Muscle layer of colon (tissue), 2 donors: Measurements from ENCODE around the gene SLC25A25.

Experiments used
- H3K27ac ChIP-seq: one replicate; pipeline ENCODE4 v1.7.0; 2013; ENCODE audit warnings: low read depth, mild to moderate bottlenecking, low read length, moderate library complexity
- H3K27me3 ChIP-seq, 2 donors: one replicate each; pipeline ENCODE4 v1.7.0; 2013; ENCODE audit warnings: low read length in 2 of 2, mild to moderate bottlenecking in 2 of 2; ENCODE audit not compliant: insufficient read depth in 2 of 2, control insufficient read depth in 1 of 2
- H3K36me3 ChIP-seq: one replicate; pipeline ENCODE4 v1.7.0; 2013; ENCODE audit warnings: mild to moderate bottlenecking, low read length; ENCODE audit not compliant: insufficient read depth
- H3K4me1 ChIP-seq: one replicate; pipeline ENCODE4 v1.7.0; 2013; ENCODE audit warnings: mild to moderate bottlenecking, low read length; ENCODE audit not compliant: insufficient read depth
- H3K4me3 ChIP-seq, 2 donors: one replicate each; pipeline ENCODE4 v1.7.0; 2013; ENCODE audit warnings: low read length in 2 of 2, low read depth in 1 of 2, mild to moderate bottlenecking in 1 of 2, moderate library complexity in 1 of 2
- H3K9ac ChIP-seq: one replicate; pipeline ENCODE4 v1.7.0; 2013; ENCODE audit warnings: low read length
- H3K9me3 ChIP-seq: one replicate; pipeline ENCODE4 v1.7.0; 2013; ENCODE audit warnings: mild to moderate bottlenecking, low read length
- donor health status: abdominal sarcoma.
- donor health status: Adenocarcinoma of cecum.

Gene SLC25A25

DNA sequence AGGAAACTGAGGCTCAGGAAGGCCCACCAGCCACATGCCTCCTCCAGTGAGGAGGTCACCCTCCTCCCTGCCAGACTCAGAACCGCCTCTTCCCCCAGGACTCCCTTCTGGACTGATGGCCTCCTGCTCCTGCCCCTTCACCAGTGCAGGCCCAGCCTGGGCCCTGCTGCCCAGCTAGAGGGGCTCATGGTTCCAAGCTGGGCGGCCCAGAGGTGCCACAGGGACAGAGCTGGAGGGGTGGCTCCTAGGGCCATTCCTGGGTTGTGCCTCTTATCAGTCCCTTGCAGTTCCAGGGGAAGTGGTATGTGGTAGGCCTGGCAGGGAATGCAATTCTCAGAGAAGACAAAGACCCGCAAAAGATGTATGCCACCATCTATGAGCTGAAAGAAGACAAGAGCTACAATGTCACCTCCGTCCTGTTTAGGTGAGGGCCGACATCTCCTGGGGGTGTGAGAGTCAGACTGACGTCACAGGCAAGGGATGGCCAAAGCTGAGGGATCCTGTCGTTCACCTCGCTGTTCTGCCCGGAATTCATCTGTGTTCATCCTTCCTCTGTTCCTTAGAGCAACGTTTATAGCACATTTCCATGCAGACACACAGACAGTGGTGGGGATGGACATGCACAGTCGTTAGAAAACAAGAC, 82.0 kb downstream of the SLC25A25 start:
- Histone ChIP-seq H3K9ac (no peak overlapping the region), H3K4me3 (no peak overlapping the region), H3K27ac (no peak overlapping the region)

DNA sequence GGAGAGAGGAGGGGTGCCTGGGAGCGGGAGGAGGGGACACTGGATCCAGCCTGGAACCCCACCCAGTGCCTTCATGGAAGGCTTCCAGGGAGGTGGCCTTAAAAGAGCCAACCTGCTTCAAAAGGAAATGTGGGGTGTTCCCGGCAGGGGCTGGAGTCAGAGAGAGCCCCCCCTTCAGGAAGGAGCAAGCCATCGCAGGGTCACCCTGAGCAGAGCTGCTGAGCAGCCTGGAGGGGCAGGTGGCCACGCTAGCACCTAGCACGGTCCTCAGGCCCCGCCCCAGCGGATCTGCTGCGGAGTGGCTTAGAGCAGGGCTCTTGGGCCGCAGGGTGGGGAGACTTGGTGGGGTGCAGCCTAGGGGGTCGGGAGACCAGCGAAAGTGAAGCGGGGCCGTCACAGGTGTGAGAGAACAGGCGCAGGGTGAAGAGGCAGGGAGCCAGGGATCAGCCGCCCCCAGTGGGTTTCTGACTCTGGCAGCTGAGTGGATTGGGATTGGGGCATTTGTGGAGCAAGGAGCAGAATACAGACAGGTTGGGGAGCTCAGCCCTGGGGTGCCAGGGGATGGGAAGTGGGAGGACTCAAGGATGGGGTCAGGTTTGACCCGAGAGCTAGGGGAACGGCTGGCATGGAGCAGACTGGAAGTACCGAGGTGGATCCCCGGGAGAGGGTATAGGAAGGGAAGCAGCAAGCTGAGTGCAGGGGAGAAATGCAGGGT, 82.7 kb downstream of the SLC25A25 start:
- Histone ChIP-seq H3K4me3 (no peak overlapping the region), H3K27ac (no peak overlapping the region), H3K4me1 (peaks cover 4% of the 10 kb centered on the region), H3K27me3 (no peaks in the 10 kb centered on the region), H3K9me3 (no peaks in the 10 kb centered on the region), H3K9ac (no peak overlapping the region), H3K36me3 (no peaks in the 10 kb centered on the region)

More for the DNA sequence above, 82.0 kb downstream of the SLC25A25 start:
- H3K36me3 ChIP-seq, result no peaks in the 10 kb centered on the region
- H3K9me3 ChIP-seq, result no peaks in the 10 kb centered on the region
- no peaks in the 10 kb centered on the region for H3K27me3 ChIP-seq
- H3K4me1 ChIP-seq, result peaks cover 4% of the 10 kb centered on the region

DNA sequence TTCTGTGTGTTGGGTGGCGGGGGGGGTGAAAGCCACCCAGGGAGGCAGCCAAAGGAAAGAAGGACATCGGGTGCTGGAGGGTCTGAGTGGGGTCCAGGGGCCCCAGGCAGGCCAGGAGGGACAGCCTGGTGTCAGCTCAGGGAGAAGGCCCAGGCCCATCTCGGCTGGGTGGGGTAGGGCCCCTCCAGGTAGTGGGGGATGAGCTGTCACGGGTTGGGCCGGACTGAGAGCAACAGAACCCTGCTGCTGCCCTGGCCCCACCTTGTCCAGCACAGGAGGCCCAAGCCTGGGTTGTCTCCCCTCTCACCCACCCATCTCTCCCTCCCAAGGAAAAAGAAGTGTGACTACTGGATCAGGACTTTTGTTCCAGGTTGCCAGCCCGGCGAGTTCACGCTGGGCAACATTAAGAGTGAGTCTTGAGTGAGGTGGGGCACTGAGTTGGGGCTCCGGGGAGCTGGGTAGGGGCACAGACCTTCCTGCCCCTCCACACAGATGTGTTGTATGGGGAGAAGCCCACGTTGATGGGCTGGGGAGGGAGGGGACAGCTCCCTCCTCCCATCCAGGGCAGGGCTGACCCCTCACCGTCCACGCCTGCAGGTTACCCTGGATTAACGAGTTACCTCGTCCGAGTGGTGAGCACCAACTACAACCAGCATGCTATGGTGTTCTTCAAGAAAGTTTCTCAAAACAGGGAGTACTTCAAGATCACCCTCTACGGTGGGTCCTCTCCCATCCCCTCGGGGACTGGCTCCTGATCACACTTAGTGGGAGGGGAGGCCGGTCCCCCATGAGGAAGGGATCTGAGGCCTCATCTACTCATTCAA, 83.5 kb downstream of the SLC25A25 start:
- Histone ChIP-seq H3K27me3 (no peaks in the 10 kb centered on the region), H3K9me3 (no peaks in the 10 kb centered on the region), H3K27ac (no peak overlapping the region), H3K4me1 (peaks cover 4% of the 10 kb centered on the region), H3K4me3 (no peak overlapping the region), H3K36me3 (no peaks in the 10 kb centered on the region), H3K9ac (no peak overlapping the region)

DNA sequence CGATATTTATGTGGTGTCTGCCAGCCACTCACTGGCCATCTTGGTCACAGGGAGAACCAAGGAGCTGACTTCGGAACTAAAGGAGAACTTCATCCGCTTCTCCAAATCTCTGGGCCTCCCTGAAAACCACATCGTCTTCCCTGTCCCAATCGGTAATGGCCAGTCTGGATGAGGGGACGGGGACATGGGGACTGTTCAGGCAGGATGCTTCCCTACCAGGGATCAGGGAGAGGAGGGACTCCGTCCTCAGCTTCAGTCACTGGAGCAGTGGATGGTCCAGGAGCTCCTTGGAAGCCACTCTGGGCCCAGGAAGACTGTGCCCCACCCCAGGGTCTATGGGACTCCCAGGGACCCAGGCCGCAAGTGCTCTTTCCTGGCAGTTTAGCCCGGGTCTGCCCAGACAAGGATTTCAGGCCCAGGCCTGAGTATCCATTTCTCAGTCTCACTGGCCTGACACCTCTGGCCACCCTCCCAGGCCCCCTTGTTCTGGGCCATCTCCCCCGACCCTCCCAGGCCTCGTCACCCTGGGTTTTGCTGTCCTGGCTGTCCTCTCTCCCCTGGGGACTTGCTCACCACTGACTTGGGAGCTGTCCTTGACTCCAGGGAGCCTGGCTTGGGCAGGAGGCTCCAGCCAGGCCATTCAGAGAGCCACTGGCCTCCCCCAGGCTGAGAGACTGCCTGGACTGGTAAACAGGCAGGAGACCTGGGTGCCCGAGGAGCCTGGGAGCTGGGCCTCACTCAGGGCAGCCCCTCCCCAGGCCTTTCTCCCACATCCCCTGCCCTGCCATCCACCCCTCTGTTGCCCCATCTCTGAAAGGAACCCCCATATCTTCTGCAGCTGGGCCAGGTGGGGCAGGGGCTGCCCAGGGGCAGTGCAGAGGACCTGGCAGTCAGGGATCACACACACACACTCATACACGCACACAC, 84.4 kb downstream of the SLC25A25 start:
- H3K27ac ChIP-seq, result no peak overlapping the region
- no peaks in the 10 kb centered on the region for H3K27me3 ChIP-seq
- no peaks in the 10 kb centered on the region for H3K36me3 ChIP-seq
- H3K9me3 ChIP-seq, result no peaks in the 10 kb centered on the region
- no peak overlapping the region for H3K4me3 ChIP-seq
- peaks cover 4% of the 10 kb centered on the region for H3K4me1 ChIP-seq
- no peak overlapping the region for H3K9ac ChIP-seq

DNA sequence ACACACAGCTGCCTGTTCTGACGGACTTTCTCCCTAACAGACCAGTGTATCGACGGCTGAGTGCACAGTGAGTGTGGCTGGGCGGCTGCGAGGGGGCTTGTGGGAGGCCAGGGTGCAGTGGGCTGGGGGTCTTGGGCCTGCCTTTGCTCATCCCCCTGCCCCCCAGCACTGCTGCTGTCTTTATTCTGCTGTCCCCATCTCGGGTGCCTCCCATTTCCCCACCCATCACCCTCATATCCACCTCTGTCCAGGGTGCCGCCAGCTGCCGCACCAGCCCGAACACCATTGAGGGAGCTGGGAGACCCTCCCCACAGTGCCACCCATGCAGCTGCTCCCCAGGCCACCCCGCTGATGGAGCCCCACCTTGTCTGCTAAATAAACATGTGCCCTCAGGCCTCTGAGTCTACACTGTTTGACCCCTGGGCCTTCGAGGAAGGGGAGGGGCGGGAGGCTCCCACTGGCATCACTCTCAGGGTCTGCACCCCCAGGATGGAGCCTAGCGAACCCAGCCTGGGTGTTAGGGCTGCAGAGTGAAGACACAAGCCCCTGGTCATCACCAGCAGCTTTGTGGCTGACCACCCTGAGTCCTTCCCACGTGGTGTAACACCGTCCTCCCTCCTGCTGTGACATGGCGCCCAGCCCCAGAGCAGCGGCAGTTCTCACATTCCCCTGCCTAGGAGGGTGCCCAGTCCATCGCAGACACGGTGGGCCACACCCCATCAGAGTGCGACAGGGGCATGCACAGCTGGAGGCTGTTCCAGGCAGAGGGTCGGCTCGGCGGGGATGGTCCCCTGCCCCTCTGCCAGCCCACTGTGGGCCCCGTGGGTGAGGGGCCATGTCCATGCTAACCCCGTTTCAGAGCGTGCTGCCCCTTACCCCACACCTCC, 85.3 kb downstream of the SLC25A25 start:
- no peak overlapping the region for H3K4me3 ChIP-seq
- no peak overlapping the region for H3K27ac ChIP-seq
- H3K4me1 ChIP-seq, result peaks cover 4% of the 10 kb centered on the region
- H3K9ac ChIP-seq, result no peak overlapping the region
- no peaks in the 10 kb centered on the region for H3K36me3 ChIP-seq
- no peaks in the 10 kb centered on the region for H3K9me3 ChIP-seq
- H3K27me3 ChIP-seq, result no peaks in the 10 kb centered on the region

DNA sequence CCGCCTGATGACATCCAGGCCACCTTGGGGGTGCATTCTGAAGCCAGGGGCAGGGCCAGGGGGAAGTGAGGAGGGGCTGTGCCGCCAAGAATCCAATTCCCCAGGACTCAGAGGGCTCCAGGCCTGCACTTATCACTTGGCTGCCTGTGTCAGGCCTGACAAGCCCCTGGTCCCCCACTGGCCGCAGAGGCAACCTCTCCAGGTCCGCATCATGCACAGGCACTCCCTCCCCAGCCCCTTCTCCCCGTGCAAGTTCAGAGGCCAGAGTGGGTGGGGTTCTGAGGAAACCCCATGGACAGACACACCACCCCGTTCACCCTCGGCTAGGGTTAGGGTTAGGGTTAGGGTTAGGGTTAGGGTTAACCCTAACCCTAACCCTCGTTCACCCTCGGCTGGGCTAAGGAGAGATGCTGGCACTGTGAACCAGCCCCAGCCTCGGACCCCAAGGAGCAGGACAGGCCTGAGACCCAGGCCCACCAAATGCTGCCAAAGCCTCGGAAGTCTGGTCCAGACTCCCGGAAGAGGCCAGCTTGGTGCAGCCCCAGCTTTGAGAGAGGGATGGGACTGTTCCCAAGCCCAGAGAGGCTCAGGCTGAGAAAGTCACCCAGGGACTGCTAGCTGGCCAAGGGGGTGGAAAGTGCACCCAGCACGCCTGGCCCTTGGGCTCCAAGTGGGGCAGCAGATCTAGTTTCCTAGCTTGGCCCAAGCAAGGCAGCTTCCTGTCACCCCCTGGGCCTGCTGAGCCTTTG, 86.1 kb downstream of the SLC25A25 start:
- Histone ChIP-seq H3K27me3 (no peaks in the 10 kb centered on the region), H3K9ac (no peak overlapping the region), H3K27ac (no peak overlapping the region), H3K4me1 (no peaks in the 10 kb centered on the region), H3K4me3 (no peak overlapping the region), H3K36me3 (no peaks in the 10 kb centered on the region), H3K9me3 (no peaks in the 10 kb centered on the region)

DNA sequence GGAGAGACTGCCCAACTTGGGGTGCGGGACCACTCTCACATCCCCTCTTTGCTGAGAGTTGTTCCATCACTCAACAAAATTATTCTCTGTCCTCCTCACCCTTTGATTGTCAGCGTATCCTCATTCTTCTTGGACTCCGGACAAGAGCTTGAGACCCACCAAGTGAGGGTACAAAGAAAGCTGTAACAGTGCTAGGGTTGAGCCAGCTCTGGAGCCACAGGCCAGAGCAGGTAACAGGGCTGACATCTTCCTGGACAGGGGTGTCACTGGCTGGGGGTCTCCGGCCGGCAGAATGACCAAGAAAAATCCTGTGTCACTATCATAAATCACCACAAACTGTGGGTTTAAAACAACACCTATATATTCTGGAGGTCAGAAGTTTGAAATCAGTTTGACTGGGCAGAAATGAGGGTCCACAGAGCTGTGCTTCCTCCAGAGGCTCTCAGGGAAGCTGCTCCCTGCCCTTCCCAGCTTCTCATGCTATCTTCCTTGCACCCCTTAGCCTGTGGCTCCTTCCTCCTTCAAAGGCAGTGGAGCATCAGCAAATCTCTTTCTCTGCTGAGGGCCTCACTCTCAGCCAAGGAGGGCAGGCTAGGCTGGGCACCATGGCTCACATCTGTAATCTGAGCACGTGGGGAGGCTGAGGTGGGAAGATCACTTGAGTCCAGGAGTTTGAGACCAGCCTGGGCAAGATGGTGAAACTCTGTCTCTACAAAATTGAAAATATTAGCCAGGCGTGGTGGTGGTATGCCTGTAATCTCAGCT, 87.9 kb downstream of the SLC25A25 start:
- Histone ChIP-seq H3K9ac (no peak overlapping the region), H3K4me3 (no peak overlapping the region), H3K27me3 (no peaks in the 10 kb centered on the region), H3K36me3 (no peaks in the 10 kb centered on the region), H3K27ac (no peak overlapping the region), H3K4me1 (peaks cover 4% of the 10 kb centered on the region), H3K9me3 (no peaks in the 10 kb centered on the region)
